NCI-H524 (cell line): Measurements from ENCODE around the gene STAM.

Experiments used
- DNase-seq, 2 experiments: peaks; one replicate each; lab custom pipeline; 2025; lab: John Stamatoyannopoulos, UW

STAM gene

DNA sequence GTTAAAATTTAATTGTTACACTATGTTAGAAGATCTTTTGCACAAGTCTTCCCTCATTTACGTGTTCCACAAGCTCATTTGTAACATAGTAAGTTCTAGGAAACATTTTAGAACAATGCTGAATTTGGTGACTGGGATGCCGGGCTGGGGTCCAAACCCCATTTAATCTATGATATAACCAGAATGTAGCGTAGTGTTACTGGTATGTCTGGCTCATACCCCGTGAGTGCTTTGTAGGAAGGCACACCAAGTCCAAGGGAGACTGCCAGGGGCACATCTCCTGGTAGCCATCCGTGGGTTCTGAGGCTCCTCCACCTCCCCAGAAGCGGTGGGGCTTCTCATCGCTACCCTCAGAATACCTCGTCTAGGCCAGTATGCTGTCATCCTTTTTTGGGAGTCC lies 86.7 kb downstream of the STAM start:
- DNase-seq: no peak

DNA sequence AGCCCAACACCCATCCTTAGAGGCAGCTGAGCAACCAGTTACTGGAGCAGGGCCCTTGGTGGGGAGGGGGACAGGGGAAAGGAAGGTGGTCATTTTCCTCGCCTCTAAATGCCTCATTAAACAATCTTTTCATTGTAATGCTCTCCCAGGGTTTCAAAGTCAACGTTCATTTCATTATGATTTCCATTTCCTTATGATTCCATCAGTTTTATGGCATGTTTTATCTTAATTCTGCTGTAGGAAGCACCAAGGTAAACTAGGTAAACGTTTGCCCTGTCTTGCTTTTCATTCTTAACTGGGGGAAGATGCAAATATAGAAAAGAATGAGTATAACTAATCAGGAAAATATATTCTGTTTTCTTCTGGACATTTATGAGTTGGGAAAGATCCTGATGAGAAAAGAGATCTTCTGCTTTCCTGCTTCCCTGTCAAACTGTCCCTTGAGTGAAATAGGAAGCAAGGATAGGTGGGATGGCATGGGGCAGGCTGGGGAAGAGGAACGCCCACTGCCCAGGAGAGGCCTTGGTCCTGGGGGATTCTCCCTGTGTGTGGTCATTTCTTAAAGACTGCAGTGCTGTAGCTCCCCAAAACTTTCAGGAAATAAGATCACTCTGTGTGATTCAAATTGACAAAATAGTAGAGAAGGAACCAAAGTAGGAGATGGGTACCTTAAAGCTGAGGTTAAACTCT lies 87.5 kb downstream of the STAM start:
- no peak for DNase-seq

DNA sequence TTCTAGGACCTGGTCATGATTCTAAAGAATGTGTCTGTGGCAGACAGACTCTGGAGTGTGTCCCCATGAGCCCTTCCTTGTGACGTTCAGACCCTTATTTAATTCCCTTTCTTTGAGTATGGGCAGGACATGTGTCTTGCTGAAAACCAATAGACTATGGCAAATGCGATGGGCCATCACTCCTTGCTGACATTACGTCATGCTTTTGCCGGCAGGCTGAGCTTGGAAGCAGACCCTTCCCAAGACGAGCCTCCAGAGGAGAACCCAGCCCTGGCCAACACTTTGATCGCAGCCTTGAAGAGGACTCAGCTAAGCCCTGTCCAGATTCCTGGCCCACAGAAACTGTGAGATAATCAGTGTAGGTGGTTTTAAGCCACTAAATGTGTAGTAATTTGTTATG lies 89.7 kb downstream of the STAM start:
- no peak for DNase-seq

DNA sequence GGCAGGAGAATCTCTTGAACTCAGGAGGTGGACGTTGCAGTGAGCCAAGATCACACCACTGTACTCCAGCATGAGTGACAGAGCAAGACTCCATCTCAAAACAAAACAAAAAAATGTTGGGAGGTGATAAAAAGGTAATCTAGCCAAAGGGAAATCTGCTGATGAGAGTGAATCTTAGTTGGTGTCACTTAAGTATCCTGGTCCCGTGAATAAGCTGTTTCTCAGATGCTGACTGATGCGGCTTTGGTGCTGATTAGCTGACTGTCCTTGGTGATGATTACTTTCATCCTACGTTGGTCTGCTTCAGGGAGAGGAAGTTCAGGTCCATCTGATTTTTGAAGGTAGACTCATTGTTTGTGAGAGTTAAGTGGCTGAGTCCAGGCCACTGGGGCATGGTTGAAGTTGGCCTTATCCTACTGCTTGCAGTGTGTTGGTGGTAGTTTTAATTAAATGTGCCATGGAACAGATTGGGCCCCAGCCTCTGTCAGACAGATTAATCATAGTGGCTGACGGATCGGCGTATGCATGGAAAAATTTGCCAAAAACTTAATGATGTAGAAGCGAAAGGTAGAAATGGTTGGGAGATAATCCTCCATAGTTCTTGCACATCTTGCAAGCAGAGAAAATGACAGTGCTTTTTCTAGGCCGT lies 90.6 kb downstream of the STAM start:
- DNase-seq: no peak

DNA sequence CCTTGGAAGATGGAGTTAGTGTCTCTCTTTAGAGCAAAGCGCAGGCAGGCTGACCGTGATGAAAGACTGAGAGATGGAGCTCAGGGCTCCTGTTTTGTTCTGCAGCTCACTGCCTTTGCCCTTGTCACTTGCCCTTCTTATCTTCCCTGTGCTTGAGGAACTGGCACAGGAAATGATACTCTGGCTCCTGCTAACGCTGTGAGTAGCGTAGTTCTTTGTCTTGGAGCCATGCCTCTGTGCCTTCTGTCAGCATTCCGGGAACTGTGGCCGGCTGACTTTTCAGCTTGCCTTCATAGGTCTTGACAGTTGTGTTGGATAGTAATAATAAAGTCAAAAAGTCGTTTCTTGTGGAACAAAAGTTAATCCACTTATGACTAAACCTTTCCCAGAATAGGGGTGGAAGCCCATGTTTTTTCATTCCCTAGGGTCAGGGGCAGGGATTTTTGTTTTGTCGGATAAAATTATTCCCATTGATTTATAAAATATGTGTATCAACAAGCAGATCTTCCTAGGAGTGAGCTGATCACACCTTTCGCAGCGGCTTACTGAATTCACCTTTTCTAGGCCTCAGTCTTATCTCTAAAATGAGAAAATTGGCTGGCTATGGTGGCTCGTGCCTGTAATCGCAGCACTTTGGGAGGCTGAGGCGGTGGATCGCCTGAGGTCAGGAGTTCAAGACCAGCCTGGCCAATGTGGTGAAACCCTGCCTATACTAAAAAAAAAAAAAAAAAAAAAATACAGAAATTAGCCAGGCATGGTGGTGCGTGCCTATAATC lies 91.4 kb downstream of the STAM start:
- DNase-seq: no peak

DNA sequence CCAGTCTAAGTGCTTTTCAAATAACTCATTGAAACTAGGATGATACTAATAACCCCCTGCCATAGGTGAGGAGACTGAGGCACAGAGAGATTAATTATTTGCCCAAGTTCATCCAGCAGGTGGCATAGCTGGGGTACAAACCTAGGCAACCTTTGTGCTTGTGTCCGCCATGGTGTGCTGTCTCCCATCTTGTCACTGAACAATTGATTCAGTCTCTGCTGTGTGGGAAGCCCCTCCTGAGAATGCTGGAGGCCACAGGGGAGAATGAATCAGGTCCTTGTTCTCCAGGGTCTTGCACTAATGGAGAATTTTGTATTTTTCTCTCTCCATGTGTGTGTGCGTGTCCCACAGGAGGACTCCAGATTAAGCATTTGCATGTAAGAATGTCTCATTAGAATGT lies 92.3 kb downstream of the STAM start:
- DNase-seq: no peak

DNA sequence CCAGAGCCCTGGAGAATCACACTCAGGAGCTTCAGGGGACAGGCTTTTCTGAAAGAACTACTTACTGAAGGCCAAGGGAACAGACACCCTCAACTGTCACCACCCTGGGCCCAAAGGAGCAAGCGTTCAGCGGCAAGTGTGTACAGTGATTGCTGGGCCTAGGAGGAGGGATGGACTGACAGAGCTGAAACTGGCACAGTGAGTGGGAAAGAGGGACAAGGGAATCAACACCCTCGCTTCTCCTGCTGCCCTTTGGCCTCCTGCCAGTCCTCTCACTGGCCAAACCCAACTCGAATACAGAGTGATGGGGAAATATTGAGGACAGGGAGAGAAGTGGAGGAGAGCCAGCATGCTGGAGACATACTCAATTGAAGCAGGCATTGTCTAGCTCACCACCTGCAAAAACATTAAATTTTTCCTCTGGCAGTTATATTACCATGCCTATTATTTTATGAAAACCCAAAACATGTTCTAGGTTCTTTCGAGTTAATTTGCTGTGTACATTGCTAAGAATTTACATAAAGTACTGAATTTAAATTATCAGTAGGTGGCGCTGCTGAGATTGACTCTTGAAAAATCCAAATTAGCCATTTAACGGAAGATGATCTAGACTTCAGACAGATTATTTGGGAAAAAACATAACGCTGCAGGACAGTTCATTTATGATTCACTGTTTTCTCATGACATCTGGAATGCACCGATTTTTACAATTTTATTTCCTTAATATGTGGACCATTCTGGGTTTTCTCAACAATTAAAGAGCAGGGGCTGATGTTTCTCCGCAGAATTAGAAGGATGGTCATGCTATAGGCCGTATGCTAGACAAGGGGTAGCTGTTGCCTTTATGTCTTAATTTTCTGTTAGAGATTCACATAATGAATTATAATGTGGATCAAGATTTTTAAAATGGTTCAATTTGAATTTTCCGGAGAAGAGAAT lies 93.3 kb downstream of the STAM start:
- DNase-seq: peak in 1 of 2 experiments; percentile 29

DNA sequence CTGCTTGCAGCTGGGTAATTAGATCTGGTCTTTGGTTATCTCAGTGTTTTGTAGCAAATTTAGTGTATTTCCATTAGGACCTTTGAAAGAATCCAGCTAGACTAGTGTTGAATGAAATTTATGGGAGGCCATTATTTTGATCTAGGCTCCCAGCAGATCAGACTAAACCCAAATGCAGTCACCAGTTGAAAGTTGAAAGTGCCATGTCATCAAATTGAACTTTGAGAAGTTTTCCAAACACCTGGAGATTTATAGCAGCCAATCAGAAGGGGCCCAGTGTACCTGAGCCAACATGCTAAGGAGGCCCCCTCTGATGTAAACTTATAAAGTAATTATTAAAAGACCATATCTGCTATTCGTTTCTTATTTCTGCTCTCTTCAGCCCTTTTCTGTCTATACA lies 96.7 kb downstream of the STAM start:
- DNase-seq: no peak

DNA sequence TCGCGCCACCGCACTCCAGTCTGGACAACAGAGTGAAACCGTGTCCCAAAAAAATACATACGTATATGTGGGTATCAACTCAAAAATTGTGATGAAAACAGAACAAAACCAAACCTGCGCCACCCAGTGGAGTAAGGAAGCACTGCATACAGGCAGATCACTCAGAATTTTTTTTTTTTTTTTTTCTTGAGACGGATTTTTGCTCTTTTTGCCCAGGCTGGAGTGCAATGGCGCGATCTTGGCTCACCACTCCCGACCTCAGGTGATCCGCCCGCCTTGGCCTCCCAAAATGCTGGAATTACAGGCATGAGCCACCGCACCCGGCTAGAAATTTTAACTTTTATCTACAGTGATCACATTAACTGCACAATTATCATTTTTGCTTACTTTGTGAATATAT lies 99.0 kb downstream of the STAM start:
- DNase-seq: peak in 1 of 2 experiments; percentile 3

DNA sequence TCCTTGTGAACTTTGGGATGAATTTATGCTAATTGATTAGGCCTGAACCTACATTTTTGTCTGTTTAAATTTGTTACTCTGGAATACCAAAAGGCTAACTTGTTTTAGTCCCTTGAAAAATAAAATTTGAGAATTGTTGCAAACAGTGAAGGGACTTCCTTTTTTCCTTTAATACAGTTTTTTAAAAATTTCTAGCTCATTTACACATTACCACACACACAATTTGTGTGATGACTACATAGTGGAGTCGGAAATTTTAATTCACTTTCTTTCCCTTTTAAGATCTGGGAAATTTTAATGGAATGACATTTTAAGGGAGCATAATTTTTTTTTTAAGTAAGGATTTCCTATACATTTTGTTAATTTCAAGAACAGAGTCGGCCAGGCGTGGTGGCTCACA lies 99.5 kb downstream of the STAM start:
- no peak for DNase-seq

DNA sequence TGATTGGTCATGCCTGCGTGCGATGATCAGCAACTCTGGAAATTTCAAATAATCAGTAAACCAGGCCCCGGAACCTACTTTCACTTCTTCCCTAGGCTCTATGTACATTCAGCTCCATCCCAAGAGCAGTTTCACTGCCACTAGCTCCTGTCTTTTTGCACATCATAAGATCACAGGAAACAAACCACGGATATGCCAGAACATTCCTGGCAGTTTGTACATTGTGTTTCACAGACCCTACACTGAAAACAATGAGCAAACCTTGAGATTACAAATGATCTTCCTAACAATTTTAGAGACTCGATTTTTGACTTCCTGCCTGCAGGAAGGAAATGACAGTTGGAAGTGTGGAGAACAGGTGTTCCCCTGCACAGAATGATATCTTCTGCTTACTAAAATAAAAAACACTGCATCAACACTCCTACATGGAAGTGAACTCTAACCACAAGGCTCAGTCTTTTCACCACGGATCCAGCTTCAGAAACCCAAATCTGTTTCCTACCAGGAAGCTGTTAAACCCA lies 100.5 kb downstream of the STAM start:
- no peak for DNase-seq

DNA sequence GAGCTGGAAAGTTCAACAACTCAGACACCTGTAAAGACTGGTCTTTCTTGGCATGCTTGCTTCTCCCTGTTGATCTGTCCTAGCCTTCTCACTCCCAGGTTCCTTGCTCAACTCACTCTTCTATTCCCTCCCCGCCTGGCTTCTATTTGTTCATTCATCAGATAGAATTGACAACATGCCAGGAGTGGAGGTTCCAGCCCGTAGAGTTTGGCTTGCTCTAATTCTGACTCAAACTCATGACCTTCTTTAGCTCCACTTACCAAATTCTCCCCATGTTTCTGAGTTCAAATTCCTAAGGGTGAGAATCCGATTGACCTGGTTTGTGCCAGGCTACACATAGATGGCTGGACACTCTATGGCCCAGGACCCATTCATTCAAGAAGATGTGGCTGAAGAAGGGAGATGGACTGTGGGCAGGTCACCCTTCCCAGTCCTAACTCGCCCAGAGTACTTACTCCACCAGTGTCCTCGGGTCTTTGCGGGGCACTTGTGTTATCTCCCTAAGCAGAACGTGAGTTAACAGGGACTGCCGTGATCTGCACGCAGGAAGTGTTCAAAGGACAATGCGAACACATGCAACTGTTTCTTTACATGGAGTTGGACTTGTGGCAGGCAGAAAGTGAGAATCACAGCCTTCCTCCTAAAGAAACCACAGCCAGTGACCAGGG lies 104.1 kb downstream of the STAM start:
- DNase-seq: no peak

DNA sequence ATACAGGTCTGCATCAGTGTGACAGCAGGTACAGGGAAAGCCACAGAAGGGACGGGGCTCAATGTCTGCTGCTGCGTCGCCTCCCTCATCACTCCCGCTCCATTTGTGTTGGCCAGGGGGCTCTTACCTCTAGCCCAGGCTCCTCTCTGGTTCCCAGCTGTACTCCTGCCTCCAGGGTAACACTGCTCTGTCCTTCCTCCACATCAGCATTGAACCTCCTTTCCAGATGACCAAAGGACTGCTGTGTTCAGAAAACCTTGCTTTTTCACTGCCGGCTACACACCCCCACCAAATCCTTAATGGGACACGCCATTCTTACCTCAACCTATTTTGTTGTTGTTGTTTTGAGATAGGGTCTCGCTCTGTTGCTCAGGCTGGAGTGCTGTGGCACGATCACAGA lies 105.9 kb downstream of the STAM start:
- DNase-seq: no peak

DNA sequence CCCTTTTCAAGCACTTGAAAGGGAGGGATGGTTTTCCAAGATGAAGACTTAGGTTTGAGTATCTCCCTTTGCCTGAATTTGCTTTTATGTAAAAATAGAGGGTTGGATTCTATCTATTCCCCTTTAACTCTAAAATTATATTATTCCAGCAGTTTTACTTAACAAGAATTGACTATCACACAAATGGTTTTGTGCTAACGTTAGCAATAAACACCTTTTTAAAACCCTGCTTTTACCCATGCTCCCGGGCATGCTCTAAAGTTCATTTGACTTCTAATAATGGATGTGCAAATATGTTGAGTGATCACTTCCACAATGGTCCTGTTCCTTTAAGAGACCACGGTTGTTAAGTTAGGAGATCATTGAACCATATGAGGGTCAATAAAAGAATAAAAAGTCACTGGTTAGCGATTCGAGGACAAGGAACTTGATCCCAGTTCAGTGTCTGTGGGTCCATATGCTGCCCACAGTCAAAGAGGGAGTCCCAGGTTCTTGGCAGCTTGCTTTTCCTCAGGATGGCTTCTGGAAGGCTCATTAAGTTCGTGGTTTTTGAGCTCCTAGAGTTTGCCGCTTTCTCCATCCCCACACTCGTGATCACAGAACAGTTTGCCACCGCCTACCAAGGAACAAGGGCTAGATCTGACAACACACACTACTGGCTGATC lies 108.0 kb downstream of the STAM start, which contains the start of gene TMEM236:
Gene TMEM236, plus strand, starts transcription at position 421 of the 665 bp plus-strand sequence. Its CDS starts 95 bp downstream, at position 516.
- DNase-seq: no peak

DNA sequence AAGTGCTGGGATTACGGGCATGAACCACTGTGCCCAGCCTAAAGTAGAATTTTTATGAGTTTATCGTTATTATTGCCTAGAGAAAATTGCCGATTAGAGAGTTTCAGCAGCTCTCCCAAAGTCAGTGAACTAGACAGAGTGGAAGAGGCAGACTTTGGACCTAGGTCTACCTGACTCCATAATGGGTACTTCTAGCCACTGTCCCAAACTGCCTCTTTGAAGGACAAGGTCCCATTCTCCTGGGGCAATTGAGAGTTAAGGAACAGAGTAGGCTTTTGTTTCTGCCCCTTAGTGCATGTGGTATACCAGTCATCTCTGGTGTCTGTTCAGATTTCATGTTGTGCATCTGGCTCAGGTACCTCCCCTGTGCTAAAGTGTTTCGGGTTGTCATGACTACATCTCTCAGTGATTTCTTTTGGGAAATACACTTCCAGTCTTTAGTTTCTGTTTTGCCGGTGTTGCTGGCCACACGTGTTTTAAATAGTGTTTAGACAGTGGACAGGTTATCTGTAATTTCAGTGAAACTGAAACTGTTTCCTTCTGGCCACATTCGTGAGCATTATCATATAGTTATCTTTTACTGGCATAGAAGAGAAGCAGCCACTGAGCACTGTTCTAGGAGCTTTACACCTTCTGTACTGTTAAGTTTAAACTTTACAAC lies 112.7 kb downstream of the STAM start:
- no peak for DNase-seq

DNA sequence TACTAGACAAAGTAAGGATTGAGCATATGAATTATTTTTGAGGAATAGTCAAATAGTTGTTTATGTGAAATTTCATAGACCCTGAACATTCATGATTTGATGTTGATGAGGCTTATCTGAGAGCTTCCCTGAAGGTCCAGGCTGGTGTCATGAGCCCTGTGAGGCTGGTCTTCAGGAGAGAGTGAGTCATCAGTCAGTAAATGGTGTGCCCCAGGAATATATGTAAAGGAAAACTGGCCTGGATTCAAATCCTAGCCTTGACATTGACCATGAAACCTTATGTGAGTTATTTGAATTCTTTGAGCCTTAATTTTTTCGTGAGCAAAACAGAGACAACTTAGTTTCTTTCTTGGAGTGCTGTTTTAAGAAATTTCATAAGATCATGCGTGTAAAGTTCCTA lies 114.2 kb downstream of the STAM start:
- no peak for DNase-seq

DNA sequence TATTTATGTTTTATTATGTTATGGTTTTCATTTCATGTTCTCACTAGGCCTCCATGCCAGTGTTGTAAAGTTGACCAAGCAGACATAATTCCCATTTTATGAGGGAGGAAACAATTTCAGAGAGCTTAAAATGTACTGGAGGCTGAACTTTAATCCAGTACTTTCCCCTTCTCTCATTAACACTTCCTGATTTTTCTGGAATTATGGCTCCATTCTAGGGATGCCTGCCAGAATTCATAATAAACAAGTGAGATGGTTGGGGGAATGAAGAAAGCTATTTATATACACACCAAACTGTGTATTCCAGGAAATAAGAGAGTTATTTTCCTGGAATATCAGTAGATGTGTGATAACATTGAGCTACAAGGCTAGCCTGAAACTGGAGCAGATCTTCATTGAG lies 114.9 kb downstream of the STAM start:
- no peak for DNase-seq

DNA sequence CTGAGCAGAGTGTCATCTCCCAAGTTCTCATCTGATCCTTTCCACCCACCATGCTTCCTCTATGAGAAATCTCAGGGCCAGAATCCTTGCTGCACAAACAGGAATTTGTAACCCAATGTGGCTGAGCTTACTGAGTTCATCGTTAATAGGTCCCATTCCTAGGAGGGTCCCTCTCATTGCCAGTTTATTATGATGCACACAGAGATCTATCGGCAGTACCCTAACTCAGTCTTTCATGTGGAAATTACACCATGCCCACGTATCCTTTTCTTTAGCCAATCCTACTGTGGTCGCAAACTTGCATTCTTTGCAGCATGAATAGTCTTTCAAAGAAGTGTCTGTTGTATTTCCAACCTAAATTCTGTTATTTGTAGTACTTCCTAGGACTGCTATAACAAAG lies 120.2 kb downstream of the STAM start:
- DNase-seq: no peak

DNA sequence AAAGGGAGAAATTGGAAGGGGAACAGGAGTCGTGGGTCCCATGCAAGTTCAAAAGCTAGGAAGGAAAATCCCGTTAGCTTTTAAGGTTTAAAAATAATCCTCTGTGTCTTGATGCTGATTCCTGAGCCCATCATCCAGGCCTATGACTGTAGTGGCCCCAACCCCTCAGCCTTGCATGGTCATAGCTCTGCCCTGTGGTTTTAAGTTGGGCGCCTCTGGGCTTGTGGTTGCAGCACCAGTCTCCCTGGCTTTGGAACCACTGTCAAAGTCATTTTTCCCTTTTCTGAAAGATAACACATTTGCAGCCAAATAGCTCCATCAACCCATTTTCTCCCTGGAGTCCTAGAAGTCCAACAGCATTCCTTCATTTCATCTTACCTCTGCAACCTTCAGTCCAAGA lies 121.7 kb downstream of the STAM start:
- DNase-seq: no peak
